SK-N-SH treated with all-trans-retinoic acid at 6 μM for 48 hours (cell line): ENCODE measurements around the gene MED27.

Source experiments
- POU6F1 ChIP-seq: fragments of 250-450 bp; sonication (Bioruptor Pico); IDR thresholded peaks from 2 replicates; pipeline ENCODE4 v1.8.0; 2021; ENCODE audit warnings: low read depth, mild to moderate bottlenecking, moderate library complexity, borderline replicate concordance
- ZFP30 ChIP-seq: fragments of 450-650 bp; formaldehyde crosslinking; IDR thresholded peaks from 2 replicates; pipeline ENCODE4 v1.5.0; 2022; ENCODE audit warnings: mild to moderate bottlenecking, moderate library complexity

- TF ChIP-seq POU6F1 (CRISPR knock-in tag) (no peak), ZFP30 (CRISPR knock-in tag) (no peak)
Measured at GRCh38 chr9:131959056-131959455, 120.6 kb downstream of the MED27 start.
